Calu3 (cell line): ENCODE measurements around the gene DNAJB14. TPM values are rescaled to one million over a fixed set of nuclear protein-coding genes. Genes with fewer than 3 reads are reported as not detected.

Source experiments
- BruUV-seq: library from RNA; stranded (reverse); fragments of 400-500 nt; replicated peaks from 2 replicates; lab custom pipeline; 2021; lab: Mats Ljungman, UMichigan
- CTCF ChIA-PET: fragments of 300-600 bp; sonication (Branson Sonifier 250); formaldehyde crosslinking; loops from one replicate; lab custom pipeline; 2022; ENCODE audit warnings: antibody characterized with exemption; lab: Charles Lee
- DNase-seq: peaks from one replicate; pipeline ENCODE4 v3.0.0; 2022
- H3K27ac Mint-ChIP-seq: one replicate; pipeline ENCODE4 v1.8.0; 2022; ENCODE audit warnings: mixed read lengths; ENCODE audit not compliant: unreplicated experiment
- H3K27me3 Mint-ChIP-seq: one replicate; pipeline ENCODE4 v1.8.0; 2022; ENCODE audit warnings: mixed read lengths; ENCODE audit not compliant: unreplicated experiment
- H3K36me3 Mint-ChIP-seq: one replicate; pipeline ENCODE4 v1.8.0; 2022; ENCODE audit warnings: mild to moderate bottlenecking, moderate library complexity, mixed read lengths; ENCODE audit not compliant: insufficient read depth, unreplicated experiment
- H3K4me1 Mint-ChIP-seq: one replicate; pipeline ENCODE4 v1.8.0; 2022; ENCODE audit warnings: mild to moderate bottlenecking, low read depth, mixed read lengths; ENCODE audit not compliant: unreplicated experiment
- H3K4me3 Mint-ChIP-seq: one replicate; pipeline ENCODE4 v1.8.0; 2022; ENCODE audit warnings: mild to moderate bottlenecking, low read depth, moderate library complexity, mixed read lengths; ENCODE audit not compliant: unreplicated experiment
- H3K9me3 Mint-ChIP-seq: one replicate; pipeline ENCODE4 v1.8.0; 2022; ENCODE audit warnings: low read depth, mixed read lengths; ENCODE audit not compliant: unreplicated experiment
- intact Hi-C: fragments of 100-400 bp; cut with micrococcal nuclease; formaldehyde crosslinking; loops from one replicate; pipeline ENCODE4 v1.10.0; 2022; ENCODE audit not compliant: unreplicated experiment
- total RNA-seq: library from RNA; stranded (reverse); gene quantifications from 2 replicates; pipeline ENCODE4 v1.2.3, GENCODE V29; 2022
- TF ChIP-seq, protein P1 (sequence below): fragments of 200-600 bp; IDR thresholded peaks from one replicate; pipeline ENCODE4 v1.8.0; 2022; ENCODE audit warnings: antibody characterized with exemption; ENCODE audit not compliant: unreplicated experiment

Gene DNAJB14
- total RNA-seq, 1 experiment from 2014 or later, result 35.4 TPM

DNA sequence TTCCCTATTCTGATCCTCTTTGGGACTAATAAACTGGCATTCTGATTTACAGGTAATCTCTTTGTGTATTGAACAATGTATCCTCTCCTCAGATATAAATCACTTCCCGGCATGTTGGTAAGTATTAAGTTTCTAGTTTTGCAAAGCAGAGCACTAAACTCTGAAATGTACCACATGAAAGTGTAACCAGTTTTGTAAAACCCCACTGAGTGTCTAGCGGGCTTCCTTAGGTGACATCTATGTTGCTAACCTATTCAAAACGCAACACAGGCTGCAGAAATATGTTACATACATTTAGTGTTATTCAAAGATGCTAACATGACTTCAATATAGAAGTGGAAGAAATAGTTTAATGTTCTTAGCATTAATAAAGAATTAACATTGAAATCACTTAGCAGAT lies 25.2 kb downstream of the DNAJB14 start:
- intact Hi-C loops, result no loop called here
- H3K27ac Mint-ChIP-seq, result no peak overlapping the region
- DNase-seq, result no peak
- H3K36me3 Mint-ChIP-seq, result no peaks in the 10 kb centered on the region
- BruUV-seq, result no TSS peak
- no peaks in the 10 kb centered on the region for H3K27me3 Mint-ChIP-seq
- TF ChIP-seq, protein P1, sequence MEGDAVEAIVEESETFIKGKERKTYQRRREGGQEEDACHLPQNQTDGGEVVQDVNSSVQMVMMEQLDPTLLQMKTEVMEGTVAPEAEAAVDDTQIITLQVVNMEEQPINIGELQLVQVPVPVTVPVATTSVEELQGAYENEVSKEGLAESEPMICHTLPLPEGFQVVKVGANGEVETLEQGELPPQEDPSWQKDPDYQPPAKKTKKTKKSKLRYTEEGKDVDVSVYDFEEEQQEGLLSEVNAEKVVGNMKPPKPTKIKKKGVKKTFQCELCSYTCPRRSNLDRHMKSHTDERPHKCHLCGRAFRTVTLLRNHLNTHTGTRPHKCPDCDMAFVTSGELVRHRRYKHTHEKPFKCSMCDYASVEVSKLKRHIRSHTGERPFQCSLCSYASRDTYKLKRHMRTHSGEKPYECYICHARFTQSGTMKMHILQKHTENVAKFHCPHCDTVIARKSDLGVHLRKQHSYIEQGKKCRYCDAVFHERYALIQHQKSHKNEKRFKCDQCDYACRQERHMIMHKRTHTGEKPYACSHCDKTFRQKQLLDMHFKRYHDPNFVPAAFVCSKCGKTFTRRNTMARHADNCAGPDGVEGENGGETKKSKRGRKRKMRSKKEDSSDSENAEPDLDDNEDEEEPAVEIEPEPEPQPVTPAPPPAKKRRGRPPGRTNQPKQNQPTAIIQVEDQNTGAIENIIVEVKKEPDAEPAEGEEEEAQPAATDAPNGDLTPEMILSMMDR, result no peak
- H3K4me1 Mint-ChIP-seq, result no peaks in the 10 kb centered on the region
- CTCF ChIA-PET, result no interaction called here
- no peaks in the 10 kb centered on the region for H3K9me3 Mint-ChIP-seq
- H3K4me3 Mint-ChIP-seq, result no peak overlapping the region

DNA sequence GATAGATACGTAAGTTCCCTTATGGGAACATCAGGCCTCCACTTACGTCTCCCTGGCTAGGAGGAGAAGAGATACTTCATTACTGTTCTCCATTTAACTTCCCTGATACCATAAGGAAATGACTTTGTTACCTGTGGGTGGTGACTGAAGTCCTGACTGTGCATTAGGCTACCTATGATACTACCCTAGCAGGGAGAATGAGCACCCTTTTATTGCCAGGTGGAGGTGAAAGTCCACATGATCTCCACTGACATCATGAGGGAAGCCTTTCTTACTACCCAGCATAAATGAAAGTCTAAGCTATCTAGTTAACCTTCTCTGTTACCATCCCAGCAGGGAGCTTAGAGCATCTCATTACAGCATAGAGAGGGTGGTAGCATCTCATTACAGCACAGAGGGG lies 27.8 kb downstream of the DNAJB14 start:
- CTCF ChIA-PET, result no interaction called here
- Mint-ChIP-seq H3K4me1 (no peaks in the 10 kb centered on the region), H3K27me3 (no peaks in the 10 kb centered on the region), H3K4me3 (no peak overlapping the region), H3K9me3 (no peaks in the 10 kb centered on the region), H3K36me3 (peaks cover 5% of the 10 kb centered on the region), H3K27ac (no peak overlapping the region)
- TF ChIP-seq, protein P1, result no peak
- no TSS peak for BruUV-seq
- no peak for DNase-seq
- intact Hi-C loops, result no loop called here

DNA sequence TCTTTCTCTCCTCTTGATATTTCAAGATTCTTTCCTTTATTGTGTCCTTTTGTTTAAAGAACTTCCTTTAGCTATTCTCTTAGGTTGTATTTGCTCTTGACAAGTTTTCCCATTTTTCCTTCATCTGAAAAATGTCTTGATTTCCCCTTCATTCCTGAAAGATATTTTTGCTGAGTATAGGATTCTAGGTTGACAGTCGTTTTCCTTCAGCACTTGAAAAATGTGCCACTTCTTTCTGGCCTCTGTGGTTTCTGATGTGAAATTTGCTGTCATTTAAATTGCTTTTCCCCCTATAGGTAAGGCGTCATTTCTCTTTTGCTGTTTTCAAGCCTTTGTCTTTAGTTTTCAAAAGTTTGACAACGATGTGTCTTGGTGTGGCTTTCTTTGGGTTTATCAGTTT lies 28.8 kb downstream of the DNAJB14 start:
- Mint-ChIP-seq H3K27ac (no peak overlapping the region), H3K36me3 (peaks cover 5% of the 10 kb centered on the region), H3K9me3 (no peaks in the 10 kb centered on the region)

DNA sequence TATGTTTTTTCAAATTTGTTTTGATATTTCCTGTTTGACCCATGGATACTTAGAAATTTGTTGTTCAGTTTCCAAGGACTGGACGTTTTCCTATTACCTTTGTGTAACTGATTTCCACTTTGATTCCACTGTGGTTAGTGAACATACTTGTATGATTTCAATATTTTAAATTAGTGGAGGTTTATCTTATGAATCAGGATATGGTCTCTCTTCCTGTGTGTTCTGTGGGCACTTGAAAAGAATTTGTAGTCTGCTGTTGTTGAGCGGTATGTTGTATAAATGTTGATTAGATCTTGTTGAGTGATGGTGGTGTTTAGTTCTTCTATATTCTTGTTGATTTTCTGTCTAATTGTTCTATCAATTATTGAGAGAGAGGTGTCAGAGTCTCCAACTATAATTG lies 31.0 kb downstream of the DNAJB14 start:
- Mint-ChIP-seq H3K27ac (no peak overlapping the region), H3K4me3 (no peak overlapping the region), H3K36me3 (peaks cover 5% of the 10 kb centered on the region), H3K27me3 (no peaks in the 10 kb centered on the region), H3K9me3 (no peaks in the 10 kb centered on the region), H3K4me1 (no peaks in the 10 kb centered on the region)
- TF ChIP-seq, protein P1, result no peak
- CTCF ChIA-PET, result no interaction called here
- intact Hi-C loops, result no loop called here
- no peak for DNase-seq
- no TSS peak for BruUV-seq

More for the DNA sequence above, 28.8 kb downstream of the DNAJB14 start:
- Mint-ChIP-seq H3K27me3 (no peaks in the 10 kb centered on the region), H3K4me1 (no peaks in the 10 kb centered on the region), H3K4me3 (no peak overlapping the region)
- no TSS peak for BruUV-seq
- no peak for DNase-seq
- CTCF ChIA-PET, result no interaction called here
- TF ChIP-seq, protein P1, result no peak
- intact Hi-C loops, result no loop called here
